Retina (tissue), 1 donor: ENCODE measurements around the gene MIR17HG.

Source experiments
- DNase-seq: peaks from one replicate; pipeline ENCODE4 v3.0.0-alpha.2; 2016

The MIR17HG gene

GRCh38 chr13:91369441-91369831 is 21.9 kb downstream of the MIR17HG start:
- DNase-seq: no peak

DNA sequence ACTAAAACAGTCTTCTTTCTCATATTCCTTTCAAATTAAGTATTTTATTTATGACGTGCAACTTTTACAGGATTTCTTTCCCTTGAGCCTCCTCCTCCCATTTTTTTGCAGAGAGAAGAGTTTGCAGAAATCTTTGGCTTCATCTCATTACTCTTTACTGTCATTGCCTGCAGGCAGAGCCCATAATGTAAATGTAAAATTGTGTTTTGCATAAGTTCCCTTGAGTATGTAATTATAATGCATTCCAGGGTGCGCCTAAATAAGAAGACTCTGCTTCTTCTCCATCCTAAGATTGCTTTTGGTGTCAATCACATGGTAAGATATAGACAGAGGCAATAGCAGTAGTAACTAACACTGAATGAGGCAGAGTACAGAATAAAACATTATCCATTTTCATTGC is 23.0 kb downstream of the MIR17HG start:
- no peak for DNase-seq

DNA sequence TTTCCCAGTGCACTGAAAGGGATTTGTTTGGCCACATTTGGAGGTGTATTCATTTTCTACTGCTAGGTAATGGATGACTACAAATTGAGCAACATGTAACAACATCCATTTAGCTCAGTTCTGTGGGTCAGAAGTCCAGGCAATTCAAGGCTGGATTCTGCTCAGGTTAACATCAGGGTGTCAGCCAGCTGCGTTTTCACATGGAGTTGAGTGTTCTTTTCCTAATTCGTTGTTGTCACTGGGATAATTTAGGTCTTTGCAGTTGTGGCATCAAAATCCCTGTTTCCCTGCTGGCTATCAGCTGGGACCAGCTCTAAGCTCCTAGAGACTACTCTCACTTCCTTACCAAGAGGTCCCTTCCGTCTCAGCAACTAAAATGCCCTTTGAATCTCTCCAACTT is 25.4 kb downstream of the MIR17HG start:
- no peak for DNase-seq

DNA sequence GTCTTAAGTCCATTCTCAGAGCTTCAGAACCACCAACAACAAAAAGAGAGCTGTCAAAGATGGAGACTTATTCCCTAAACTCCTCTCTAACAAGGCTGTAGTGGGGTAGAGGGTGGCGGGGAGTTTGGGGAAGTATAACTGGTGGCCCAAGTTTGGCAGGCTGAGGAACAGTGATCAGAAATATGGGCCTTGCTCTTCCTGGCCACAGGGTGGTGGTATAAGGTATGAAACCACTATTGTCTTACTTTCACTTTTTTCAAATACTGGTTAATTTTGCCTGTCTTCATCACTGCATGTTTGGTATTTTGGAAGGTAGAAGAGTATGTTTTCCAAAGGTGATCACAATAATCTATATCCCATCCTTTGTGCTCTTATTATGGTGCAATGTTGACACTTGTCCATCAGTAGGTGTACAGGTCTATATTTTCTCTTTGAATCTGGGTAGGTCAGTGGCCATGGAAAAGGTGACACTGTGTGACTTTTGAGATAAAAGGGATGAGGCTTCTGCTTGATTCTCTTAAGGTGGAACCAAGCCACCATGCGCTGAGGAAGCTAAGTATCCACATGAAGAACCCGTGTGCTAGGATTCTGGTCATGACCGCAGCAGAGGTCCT is 27.7 kb downstream of the MIR17HG start:
- no peak for DNase-seq

DNA sequence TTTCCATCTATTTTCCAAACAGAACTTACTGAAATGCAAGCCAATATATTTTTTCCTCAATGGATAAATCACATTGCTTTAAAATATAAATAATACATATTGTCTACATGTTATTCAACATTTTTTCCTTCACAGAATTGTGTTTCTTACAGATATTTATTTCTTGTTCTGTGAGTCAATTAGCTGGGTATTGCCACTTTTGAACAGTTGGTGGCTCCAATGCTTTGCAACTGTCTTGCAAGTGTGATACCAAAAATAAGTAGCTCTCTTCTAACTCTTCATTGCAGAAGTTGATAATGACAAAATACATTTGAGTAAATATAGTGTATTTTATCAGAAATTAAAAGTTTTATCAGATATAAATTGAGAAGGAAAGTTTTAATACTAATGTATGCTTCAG is 33.9 kb downstream of the MIR17HG start:
- no peak for DNase-seq

DNA sequence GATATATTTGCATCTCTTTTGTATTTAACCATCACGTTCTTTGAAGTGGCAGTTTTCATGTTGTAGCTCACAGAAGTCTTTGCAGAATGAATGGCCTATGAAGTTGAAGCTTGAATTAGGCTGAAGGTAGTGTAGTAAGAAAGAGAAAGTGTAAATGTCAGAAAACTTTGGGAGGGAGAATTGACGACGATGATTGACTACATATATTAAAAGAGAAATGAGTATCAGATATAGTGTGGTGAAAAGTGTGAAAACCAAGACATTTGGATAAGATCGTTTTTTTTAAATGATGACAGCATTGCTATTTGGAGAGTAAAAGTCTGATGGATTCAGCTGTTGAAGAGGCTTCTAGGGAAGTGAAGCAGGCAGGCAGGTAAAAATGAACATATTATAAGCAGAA is 36.3 kb downstream of the MIR17HG start:
- no peak for DNase-seq

GRCh38 chr13:91384896-91385295 is 37.4 kb downstream of the MIR17HG start:
- DNase-seq: no peak

DNA sequence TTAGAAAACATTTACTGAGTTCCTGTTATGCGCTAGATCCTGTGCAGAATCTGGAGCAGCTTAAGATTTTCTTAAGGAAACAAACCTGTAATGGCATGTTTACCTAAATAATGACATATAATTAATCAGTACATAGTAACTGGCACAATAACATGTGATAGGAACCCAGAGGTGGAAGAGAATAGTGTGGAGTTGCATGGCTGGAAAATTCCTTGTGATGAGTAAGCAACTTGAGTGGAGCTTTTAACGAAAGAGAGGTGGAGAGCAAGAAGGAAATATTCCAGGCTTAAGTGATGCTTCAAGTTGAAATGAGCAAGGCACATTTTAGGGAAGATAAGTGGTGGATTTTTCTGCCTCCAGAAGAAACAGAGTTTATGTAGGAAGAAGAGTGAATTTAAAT is 41.7 kb downstream of the MIR17HG start:
- no peak for DNase-seq

- no peak for DNase-seq
Observed at GRCh38 chr13:91397595-91397994, 50.1 kb downstream of the MIR17HG start.

DNA sequence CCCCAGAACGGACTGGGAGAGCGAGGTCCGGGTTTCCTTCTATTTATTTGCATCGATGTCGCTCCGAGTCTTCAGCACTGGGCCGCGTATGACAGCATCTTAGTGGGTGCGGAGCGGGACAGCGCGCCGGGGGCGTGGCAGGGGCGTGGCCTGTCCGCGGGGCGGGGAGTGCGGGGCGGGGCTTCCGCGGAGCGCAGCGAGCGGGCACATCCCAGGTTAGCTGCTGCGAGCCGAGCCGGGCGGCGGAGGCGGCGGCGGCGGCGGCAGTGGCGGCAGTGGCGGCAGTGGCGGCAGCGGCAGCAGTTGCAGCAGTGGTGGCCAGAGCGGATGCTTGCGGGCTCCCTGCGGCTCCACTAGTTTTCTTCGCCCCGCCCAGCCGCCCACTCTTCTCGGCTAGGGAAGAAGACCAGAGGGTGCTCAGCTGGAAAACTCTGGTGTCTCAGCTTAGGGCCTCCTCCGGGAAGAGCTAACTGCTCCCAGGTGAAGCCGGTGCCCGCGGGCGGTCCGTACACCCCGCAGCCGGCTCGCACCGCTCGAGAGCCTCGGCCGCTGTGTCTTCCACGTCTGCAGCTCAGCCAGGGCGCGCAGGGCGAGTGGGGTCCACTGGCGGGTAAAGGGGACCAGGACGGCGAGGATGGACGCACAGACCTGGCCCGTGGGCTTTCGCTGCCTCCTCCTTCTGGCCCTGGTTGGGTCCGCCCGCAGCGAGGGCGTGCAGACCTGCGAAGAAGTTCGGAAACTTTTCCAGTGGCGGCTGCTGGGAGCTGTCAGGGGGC is 51.1 kb downstream of the MIR17HG start, which contains the start of gene GPC5:
TSS of gene GPC5 (plus strand) at position 209 of the 776 bp plus-strand sequence.
- peak; percentile 86 for DNase-seq

DNA sequence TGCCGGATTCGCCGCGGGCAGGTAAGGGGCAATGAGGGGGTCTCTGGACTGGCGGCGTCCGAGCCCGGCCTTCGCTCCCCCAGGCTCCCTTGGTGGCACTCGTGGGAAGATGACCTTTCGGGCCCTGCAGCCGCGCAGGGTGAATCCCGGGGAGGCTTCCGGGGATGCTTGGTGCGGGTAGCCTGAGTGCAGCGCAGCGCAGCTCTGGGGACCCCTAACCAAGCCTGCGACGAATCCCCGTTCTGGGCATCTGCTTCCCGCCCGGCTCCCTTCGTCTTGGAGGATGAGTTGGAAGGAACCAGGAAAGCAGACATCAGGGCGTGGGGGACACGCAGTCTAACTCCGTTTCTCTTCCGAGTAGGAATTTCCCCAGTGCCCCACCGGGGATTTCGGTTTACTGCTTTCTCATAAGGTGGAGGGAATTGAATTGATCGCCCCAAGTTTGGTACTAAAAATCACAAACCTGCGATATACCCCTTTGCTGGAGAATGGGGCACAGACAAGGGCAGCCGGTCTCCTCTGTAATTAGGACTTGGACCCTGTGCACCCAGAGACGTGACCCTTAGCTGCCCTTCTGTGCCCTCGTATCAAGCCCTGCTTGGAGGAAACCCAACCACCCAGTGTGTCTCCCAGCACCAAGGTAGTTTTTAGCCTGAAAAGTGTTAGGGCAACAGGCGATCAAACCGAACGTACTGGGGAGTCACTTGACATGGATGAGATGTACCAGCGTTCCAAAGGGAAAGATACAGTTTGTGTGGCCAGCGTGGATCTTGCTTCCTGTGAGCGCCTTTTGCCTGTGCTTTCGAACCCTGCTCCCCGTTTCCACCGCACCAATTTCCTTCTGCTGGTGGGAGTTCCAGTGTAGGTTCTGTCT is 51.9 kb downstream of the MIR17HG start:
- DNase-seq: no peak

GRCh38 chr13:91400063-91400399 is 52.5 kb downstream of the MIR17HG start:
- DNase-seq: peak; percentile 26

DNA sequence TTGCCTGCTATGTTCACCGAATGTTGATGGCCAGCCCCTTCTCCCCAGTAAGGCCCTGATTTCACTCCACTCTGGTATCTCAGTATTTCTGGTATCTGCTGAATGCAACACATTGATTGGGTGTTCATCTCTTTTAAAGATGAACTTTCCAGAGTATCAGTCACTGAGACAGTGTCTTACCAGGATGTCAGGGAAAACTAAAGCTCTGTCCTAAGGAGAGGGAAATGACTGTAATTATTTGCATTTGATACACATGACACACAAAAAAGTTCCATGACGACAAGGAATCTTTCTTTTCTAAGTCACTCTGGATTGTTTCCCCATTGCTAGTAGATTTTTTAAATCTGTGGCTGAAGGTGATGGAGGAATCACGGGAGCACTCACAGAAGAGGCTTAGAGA is 53.2 kb downstream of the MIR17HG start:
- DNase-seq: no peak

- no peak for DNase-seq
Observed at GRCh38 chr13:91401920-91402319, 54.4 kb downstream of the MIR17HG start.
